ENCODE data around the gene C19orf67.

Gene C19orf67

DNA sequence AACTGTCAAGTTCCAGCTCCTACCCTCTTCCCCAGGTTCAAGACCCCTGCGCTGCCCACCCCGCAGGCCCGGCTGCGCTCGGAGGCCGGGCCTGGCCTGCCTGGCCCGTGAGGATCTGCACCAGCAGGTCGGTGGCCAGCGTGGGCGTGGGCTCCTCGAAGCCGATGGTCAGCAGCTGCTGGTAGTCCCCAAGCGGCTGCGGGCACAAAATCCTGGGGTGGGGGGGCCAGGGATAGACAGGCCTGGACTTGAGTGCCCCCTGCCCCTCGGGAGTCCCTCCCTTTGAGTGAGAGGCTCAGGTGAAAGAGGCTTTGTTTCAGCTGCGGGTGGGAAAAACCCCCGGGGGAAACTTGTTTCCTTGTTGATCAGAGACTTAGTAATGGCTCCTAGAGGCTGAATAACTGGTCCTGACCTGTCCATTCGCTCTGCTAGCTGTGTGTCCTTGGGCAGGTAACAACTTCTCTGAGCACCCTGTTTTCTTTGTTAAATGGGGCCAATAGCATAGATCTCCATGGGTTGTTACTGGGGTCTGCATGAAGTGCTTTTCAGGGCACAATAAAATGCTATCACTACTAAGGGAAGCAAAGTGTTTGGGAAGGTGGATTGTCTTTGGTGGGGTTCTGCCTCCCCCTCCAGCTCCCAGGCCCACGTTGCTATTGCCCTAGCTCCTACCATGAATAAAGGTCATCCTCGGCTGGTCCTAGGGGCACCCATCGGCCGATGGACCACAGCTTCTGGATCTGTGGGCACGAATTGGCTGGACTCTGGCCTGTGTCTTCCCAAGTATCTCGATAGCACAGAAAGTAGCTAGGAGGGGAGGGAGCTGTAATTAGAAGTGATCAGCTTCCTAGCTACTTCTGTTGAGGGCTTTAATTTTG lies 3.5 kb downstream of the C19orf67 start:
- no peak for DNase-seq

GRCh38 chr19:14080887-14081796 lies 4.4 kb downstream of the C19orf67 start:
- peak; percentile 99 for DNase-seq

DNA sequence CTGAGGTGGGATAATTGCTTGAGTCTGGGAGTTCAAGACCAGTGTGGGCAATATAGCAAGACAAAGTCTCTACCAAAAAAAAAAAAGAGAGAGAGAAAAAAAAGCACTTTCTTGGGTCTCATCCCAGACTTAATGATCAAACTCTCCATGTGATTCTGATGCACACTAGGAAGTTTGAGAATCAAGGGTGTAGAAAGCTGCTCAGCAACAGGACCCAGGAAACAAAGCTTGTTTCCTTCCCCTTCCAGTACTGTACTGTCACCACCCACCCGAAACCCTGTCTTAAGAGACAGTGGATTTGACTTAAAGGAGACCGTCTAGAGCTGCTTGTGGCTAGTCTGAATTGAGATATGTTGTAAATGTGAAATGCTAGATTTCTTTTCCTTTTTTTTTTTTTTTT lies 7.2 kb downstream of the C19orf67 start:
- DNase-seq, result no peak

DNA sequence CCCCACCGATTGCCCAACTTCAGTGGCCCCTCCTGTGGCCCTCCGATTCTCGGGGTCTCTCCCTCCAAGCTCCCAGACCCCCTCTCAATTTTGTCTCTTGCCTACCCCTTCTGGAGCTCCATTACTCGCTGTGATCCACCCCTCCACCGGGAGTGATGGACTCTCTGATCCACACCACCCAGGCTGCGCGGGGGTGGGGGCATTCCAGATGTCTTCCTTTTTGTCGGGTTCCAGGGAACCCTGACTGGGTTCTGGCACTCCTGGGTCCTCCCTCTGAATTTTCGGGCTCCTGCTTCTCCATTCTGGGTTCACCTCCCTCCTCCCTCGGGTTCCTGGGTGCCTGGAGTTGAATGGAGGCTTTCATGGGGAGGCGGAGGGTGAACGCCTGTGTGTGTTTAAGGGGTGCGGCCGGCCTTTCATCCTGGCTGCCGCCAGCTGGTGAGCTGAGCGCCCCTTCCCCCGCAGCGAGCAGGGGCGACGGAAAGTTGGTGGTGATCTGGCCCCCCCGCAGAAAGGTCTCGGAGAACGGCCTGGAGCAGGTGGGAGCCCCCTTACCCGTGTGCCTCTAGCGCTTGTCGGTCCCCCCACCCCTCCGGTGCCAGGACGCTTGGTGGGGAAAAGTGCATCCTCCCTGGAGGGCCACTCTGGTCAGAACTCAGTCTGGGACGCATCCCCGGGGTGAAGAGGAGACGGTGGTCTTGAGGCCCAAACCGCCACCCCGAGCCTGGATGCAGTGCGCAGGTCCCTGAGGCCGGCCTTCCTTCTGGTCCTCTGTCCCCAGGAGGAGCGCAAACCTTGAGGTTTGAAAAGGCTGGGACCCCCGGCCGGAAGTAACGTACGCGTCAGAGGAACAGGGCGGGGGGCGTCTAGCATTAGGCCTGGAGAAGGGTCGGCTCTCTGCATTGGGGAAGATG lies 11.4 kb downstream of the C19orf67 start:
- peak; percentile 20 for DNase-seq

DNA sequence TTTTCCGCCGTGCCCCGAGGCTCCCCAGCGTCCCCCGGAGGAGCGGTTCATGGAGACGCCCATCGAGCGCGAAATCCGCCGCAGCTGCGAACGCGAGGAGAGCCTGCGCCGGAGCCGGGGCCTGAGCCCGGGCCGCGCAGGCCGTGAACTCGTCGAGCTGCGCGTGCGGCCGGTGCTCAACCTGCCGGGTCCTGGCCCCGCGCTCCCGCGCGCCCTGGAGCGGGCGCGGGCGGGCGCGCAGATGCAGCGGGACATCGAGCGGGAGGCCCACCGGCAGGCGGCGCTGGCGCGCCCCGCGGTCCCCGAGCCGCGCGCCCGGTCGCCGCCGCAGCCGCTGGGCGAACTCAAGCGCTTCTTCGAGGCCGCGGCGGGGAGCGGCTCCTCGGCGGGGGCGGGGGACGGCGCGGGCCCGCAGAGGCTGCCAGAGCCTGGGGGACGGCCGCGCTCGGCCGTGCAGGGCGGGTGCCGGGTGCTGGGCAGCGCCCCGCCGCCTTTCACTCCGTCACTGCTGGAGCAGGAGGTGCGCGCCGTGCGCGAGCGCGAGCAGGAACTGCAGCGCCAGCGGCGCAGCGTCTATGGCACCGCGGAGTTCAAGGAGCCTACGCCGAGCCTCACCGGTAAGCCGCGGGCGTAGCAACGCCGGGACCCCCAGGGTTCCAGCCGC lies 12.2 kb downstream of the C19orf67 start:
- DNase-seq, result peak; percentile 69

GRCh38 chr19:14072535-14073260 lies 12.9 kb downstream of the C19orf67 start, which contains the start of gene MISP3:
TSS of gene MISP3 (plus strand) at chr19:14072786. CDS start at chr19:14073310, 524 bp downstream.
- no peak for DNase-seq

DNA sequence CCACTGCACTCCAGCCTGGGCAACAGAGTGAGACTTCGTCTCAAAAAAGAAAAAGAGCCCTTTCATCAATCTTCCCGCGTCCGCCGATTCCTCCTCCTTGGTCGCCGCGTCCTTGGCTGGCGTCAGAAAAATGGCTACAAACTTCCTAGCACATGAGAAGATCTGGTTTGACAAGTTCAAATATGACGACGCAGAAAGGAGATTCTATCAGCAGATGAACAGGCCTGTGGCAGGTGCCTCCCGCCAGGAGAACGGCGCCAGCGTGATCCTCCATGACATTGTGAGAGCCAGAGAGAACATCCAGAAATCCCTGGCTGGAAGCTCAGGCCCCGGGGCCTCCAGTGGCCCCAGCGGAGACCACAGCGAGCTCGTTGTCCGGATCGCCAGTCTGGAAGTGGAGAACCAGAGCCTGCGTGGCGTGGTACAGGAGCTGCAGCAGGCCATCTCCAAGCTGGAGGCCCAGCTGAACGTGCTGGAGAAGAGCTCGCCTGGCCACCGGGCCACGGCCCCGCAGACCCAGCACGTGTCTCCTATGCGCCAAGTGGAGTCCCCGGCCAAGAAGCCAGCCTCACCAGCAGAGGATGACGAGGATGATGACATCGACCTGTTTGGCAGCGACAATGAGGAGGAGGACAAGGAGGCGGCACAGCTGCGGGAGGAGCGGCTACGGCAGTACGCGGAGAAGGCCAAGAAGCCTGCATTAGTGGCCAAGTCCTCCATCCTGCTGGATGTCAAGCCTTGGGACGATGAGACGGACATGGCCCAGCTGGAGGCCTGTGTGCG lies 15.1 kb downstream of the C19orf67 start:
- DNase-seq, result no peak

GRCh38 chr19:14066134-14066533 lies 19.4 kb downstream of the C19orf67 start:
- no peak for DNase-seq

GRCh38 chr19:14063105-14063504 lies 22.5 kb downstream of the C19orf67 start:
- DNase-seq, result peak; percentile 12

GRCh38 chr19:14062558-14062855 lies 23.1 kb downstream of the C19orf67 start:
- no peak for DNase-seq

DNA sequence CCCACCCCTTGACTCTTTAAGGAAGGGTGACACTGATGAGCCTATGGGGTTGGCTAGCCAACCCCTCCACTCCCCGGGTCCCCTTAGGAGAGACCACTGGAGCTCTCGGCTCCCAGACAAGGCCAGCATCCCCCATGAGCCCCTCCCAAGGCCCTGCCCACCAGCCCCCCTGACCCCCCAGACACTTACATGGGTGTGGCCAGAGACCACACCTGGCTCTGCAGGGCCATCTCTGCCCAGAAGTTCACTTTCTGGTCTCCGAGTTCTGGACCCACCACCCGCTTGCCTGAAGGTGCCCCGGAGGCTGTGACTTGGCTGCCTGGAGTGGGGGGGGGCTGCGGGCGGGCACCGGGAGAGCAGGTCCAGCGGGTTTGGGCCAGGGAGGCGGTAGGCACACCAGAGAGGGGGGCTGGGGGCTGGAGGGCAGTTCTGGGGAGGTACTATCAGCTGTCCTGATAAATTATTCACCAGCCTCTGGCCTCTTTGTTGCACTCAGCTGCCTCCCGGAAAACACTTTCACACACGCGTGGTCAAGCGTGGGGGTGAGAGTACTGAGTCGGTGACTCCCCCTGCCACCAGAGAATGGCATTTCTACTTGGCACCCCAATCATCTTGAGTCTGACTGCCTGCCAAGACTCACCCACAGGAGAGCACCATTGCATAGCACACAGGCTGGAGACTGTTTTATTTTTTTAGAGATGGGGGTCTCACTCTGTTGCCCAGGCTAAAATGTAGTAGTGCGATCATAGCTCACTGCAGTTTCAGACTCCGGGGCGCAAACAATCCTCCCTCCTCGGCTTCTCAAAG lies 23.6 kb downstream of the C19orf67 start, which contains the start of gene PALM3:
Gene PALM3 (minus strand): TSS at position 326 of the 807 bp plus-strand sequence. CDS start 96 bp downstream, at position 230.
- DNase-seq, result no peak

DNA sequence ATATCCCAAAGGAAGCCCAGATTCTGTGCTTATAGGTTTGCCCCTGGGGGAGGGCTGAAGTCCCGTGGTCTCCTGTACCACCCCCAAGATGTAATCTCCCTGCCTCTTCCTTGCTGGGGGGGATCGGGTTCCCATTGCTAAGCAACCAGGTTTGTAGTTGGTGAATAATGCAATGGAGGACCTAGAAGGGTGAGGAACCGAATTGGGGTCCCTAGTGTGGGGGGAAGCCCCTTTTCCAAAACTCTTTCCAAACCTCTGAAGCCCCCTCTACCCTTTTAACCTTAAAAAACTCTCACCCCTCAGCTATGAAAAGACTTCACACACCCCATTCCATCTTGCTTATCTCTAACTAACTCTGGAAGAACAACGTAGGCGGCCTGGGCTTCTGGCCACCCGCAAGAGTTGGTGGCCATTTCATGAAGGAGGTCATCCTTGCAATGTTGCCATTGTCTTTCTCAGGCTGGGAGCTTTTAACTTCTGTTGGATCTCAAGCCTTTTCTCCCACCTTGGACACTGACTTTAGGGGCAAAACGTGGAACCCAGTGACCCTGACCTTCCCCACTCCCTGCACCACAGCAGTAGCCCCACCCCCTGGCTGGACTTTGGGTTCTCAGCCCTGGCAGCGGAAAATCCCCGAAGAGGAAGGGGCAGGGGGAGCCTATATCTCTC lies 24.4 kb downstream of the C19orf67 start:
- DNase-seq, result no peak

DNA sequence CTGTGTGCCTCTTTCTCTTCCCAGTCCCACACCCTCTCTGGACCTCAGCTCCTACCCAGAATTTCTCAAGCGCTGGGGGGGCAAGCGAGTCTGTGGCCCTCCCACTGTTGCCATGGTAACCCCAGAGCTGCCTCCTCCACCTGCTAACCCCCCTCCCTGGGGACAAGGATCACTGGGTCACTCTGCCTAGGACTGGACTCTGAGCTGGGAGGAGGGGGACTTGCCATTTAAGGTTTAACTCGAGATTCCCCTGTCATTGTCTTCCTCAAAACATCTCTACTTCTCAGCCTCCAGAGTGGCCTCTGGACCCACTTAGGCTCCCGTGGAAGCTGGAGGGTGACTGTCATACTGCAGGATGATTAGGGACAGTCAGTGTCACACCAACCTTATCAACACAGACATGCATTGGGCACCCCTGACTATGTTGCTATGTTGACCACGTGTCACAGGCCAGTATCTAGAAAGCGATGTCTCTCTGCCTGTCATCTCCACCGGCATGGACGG lies 25.9 kb downstream of the C19orf67 start:
- DNase-seq, result no peak

DNA sequence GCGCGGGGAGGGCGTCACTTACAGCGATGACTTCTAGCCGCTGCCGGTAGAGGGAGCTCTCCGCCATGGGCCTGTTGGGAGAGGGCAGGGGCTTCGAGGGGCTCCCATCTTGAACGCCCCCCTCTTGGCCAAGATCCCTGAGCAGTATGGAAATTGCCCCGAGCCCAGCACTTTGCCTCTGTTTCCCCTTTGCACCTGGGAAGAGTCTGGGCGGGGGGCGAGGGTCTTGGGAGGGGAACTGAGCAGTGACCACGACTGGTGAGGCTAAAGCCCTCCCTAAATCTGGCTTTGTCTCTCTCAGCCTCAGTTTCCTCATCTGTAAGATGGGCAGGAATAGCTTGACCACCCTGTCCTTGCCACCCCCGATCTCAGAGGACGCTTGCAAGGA lies 26.5 kb downstream of the C19orf67 start:
- no peak for DNase-seq

GRCh38 chr19:14058182-14059092 lies 27.1 kb downstream of the C19orf67 start:
- DNase-seq, result no peak

DNA sequence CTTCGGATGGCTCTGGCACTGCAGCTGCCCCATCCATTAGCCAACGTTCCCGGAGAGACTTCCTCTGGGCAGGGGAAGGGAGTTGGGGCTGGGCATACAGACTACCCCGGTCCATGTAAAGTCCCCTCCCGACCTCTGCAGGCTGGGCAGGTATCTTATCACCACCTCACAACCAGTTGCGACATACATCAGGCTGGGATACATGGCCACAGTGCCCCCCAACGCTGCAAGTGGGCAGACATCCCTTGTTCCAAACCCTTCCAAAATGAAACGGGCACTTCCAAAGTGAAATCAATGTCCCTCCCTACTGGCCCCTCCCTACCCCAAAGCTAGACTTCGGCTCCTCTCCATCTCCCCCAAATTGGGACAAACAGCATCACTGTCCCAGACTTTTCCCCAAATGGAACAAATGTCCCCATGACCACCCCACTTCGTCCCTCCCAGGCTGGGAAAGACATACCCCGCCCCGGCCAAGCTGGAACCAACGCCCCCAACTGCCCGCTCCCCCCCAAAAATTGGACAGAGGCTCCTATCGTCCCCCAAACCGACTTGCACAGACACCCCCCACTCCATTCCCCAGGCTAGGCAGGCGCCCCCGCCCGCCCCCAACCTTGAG lies 28.7 kb downstream of the C19orf67 start:
- no peak for DNase-seq
